Measurements from ENCODE around the gene ADGRA1.
A peak's percentile ranks its signal among the peaks of the same experiment; 100 is the strongest.

Gene ADGRA1

GRCh38 chr10:133076274-133077038 lies 11.3 kb upstream of the ADGRA1 start:
- Histone ChIP-seq H3K4me1 (ENCODE audit: insufficient read depth, low read length) (no peaks in the 10 kb centered on the region), H3K9me3 (ENCODE audit: insufficient read depth, low read depth, low read length) (no peaks in the 10 kb centered on the region), H3K27me3 (ENCODE audit: insufficient read depth, low read length) (no peaks in the 10 kb centered on the region), H3K27ac (ENCODE audit: low read depth, low read length) (no peak overlapping the region), H3K9ac (ENCODE audit: low read depth, low read length) (no peak overlapping the region), H3K4me3 (ENCODE audit: low read length) (no peak overlapping the region), H3K36me3 (ENCODE audit: insufficient read depth, low read length) (no peaks in the 10 kb centered on the region)
- 95% methylated on average over 30 of the region's 30 CpGs for WGBS

- Histone ChIP-seq H3K27me3 (ENCODE audit: insufficient read depth, low read length) (no peaks in the 10 kb centered on the region), H3K27ac (ENCODE audit: low read depth, low read length) (no peak overlapping the region), H3K4me1 (ENCODE audit: insufficient read depth, low read length) (no peaks in the 10 kb centered on the region), H3K9me3 (ENCODE audit: insufficient read depth, low read depth, low read length) (no peaks in the 10 kb centered on the region), H3K4me3 (ENCODE audit: low read length) (no peak overlapping the region), H3K36me3 (ENCODE audit: insufficient read depth, low read length) (no peaks in the 10 kb centered on the region), H3K9ac (ENCODE audit: low read depth, low read length) (no peak overlapping the region)
- 66% methylated on average over 39 of the region's 39 CpGs for WGBS
Observed at GRCh38 chr10:133079836-133080682, 7.7 kb upstream of the ADGRA1 start.

- no peak overlapping the region for H3K9ac ChIP-seq (ENCODE audit: low read depth, low read length)
- 84% methylated on average over 7 of the region's 7 CpGs for WGBS
Observed at GRCh38 chr10:133080683-133081040, 7.1 kb upstream of the ADGRA1 start.

GRCh38 chr10:133081636-133082035 lies 6.1 kb upstream of the ADGRA1 start:
- Histone ChIP-seq H3K9me3 (ENCODE audit: insufficient read depth, low read depth, low read length) (no peaks in the 10 kb centered on the region), H3K36me3 (ENCODE audit: insufficient read depth, low read length) (no peaks in the 10 kb centered on the region), H3K4me3 (ENCODE audit: low read length) (no peak overlapping the region), H3K27me3 (ENCODE audit: insufficient read depth, low read length) (peaks cover 8% of the 10 kb centered on the region), H3K9ac (ENCODE audit: low read depth, low read length) (no peak overlapping the region), H3K4me1 (ENCODE audit: insufficient read depth, low read length) (no peaks in the 10 kb centered on the region), H3K27ac (ENCODE audit: low read depth, low read length) (no peak overlapping the region)
- WGBS = 91% methylated on average over 16 of the region's 16 CpGs

More at GRCh38 chr10:133080683-133081040, 7.1 kb upstream of the ADGRA1 start:
- Histone ChIP-seq H3K9me3 (ENCODE audit: insufficient read depth, low read depth, low read length) (no peaks in the 10 kb centered on the region), H3K27ac (ENCODE audit: low read depth, low read length) (no peak overlapping the region), H3K4me1 (ENCODE audit: insufficient read depth, low read length) (no peaks in the 10 kb centered on the region), H3K4me3 (ENCODE audit: low read length) (no peak overlapping the region), H3K27me3 (ENCODE audit: insufficient read depth, low read length) (no peaks in the 10 kb centered on the region), H3K36me3 (ENCODE audit: insufficient read depth, low read length) (no peaks in the 10 kb centered on the region)

GRCh38 chr10:133082685-133083421 lies 4.9 kb upstream of the ADGRA1 start:
- Histone ChIP-seq H3K27ac (ENCODE audit: low read depth, low read length) (no peak overlapping the region), H3K9me3 (ENCODE audit: insufficient read depth, low read depth, low read length) (no peaks in the 10 kb centered on the region), H3K9ac (ENCODE audit: low read depth, low read length) (no peak overlapping the region), H3K36me3 (ENCODE audit: insufficient read depth, low read length) (no peaks in the 10 kb centered on the region), H3K27me3 (ENCODE audit: insufficient read depth, low read length) (peaks cover 20% of the 10 kb centered on the region), H3K4me1 (ENCODE audit: insufficient read depth, low read length) (no peaks in the 10 kb centered on the region), H3K4me3 (ENCODE audit: low read length) (no peak overlapping the region)
- 84% methylated on average over 43 of the region's 43 CpGs for WGBS

- Histone ChIP-seq H3K27me3 (ENCODE audit: insufficient read depth, low read length) (peaks cover 27% of the 10 kb centered on the region), H3K27ac (ENCODE audit: low read depth, low read length) (no peak overlapping the region), H3K9me3 (ENCODE audit: insufficient read depth, low read depth, low read length) (no peaks in the 10 kb centered on the region), H3K9ac (ENCODE audit: low read depth, low read length) (no peak overlapping the region), H3K36me3 (ENCODE audit: insufficient read depth, low read length) (no peaks in the 10 kb centered on the region), H3K4me1 (ENCODE audit: insufficient read depth, low read length) (no peaks in the 10 kb centered on the region), H3K4me3 (ENCODE audit: low read length) (no peak overlapping the region)
- 85% methylated on average over 30 of the region's 30 CpGs for WGBS
Observed at GRCh38 chr10:133083422-133084100, 4.2 kb upstream of the ADGRA1 start.

GRCh38 chr10:133084491-133084890 lies 3.2 kb upstream of the ADGRA1 start:
- Histone ChIP-seq H3K4me3 (ENCODE audit: low read length) (no peak overlapping the region), H3K4me1 (ENCODE audit: insufficient read depth, low read length) (no peaks in the 10 kb centered on the region), H3K27ac (ENCODE audit: low read depth, low read length) (no peak overlapping the region), H3K36me3 (ENCODE audit: insufficient read depth, low read length) (no peaks in the 10 kb centered on the region), H3K27me3 (ENCODE audit: insufficient read depth, low read length) (peaks cover 37% of the 10 kb centered on the region), H3K9me3 (ENCODE audit: insufficient read depth, low read depth, low read length) (no peaks in the 10 kb centered on the region), H3K9ac (ENCODE audit: low read depth, low read length) (no peak overlapping the region)
- WGBS = 93% methylated on average over 17 of the region's 17 CpGs

GRCh38 chr10:133085251-133086125 lies 2.2 kb upstream of the ADGRA1 start:
- H3K9ac ChIP-seq (ENCODE audit: low read depth, low read length) = no peak overlapping the region
- H3K4me3 ChIP-seq (ENCODE audit: low read length) = no peak overlapping the region
- H3K27ac ChIP-seq (ENCODE audit: low read depth, low read length) = no peak overlapping the region
- H3K27me3 ChIP-seq (ENCODE audit: insufficient read depth, low read length) = peaks cover 47% of the 10 kb centered on the region
- no peaks in the 10 kb centered on the region for H3K9me3 ChIP-seq (ENCODE audit: insufficient read depth, low read depth, low read length)
- H3K36me3 ChIP-seq (ENCODE audit: insufficient read depth, low read length) = no peaks in the 10 kb centered on the region
- 90% methylated on average over 32 of the region's 32 CpGs for WGBS
- H3K4me1 ChIP-seq (ENCODE audit: insufficient read depth, low read length) = no peaks in the 10 kb centered on the region

- 78% methylated on average over 12 of the region's 12 CpGs for WGBS
- Histone ChIP-seq H3K27ac (ENCODE audit: low read depth, low read length) (no peak overlapping the region), H3K4me3 (ENCODE audit: low read length) (no peak overlapping the region), H3K9me3 (ENCODE audit: insufficient read depth, low read depth, low read length) (no peaks in the 10 kb centered on the region), H3K4me1 (ENCODE audit: insufficient read depth, low read length) (no peaks in the 10 kb centered on the region), H3K9ac (ENCODE audit: low read depth, low read length) (no peak overlapping the region), H3K27me3 (ENCODE audit: insufficient read depth, low read length) (peaks cover 50% of the 10 kb centered on the region), H3K36me3 (ENCODE audit: insufficient read depth, low read length) (no peaks in the 10 kb centered on the region)
Observed at GRCh38 chr10:133086247-133086646, 1.5 kb upstream of the ADGRA1 start.

- Histone ChIP-seq H3K27me3 (ENCODE audit: insufficient read depth, low read length) (peaks cover 51% of the 10 kb centered on the region), H3K4me3 (ENCODE audit: low read length) (peak overlapping the region; percentile 55), H3K27ac (ENCODE audit: low read depth, low read length) (no peak overlapping the region), H3K4me1 (ENCODE audit: insufficient read depth, low read length) (no peaks in the 10 kb centered on the region), H3K9me3 (ENCODE audit: insufficient read depth, low read depth, low read length) (no peaks in the 10 kb centered on the region), H3K9ac (ENCODE audit: low read depth, low read length) (no peak overlapping the region), H3K36me3 (ENCODE audit: insufficient read depth, low read length) (no peaks in the 10 kb centered on the region)
- 57% methylated on average over 16 of the region's 16 CpGs for WGBS
Observed at GRCh38 chr10:133087045-133087678, 562 bp upstream of the ADGRA1 start.

Data from HUES64 (cell line).